Smooth muscle cell of the brain vasculature (primary cell): ENCODE data around the gene PUS1.
"Not testable (repeated sequence)": the region's sequence is repeated elsewhere in the genome, so short reads cannot be mapped to it uniquely, and the experiment has no call there.

Experiments
- DNase-seq: peaks from one replicate; pipeline ENCODE4 v3.0.0-alpha.2; 2012; ENCODE audit warnings: low read depth, low spot score

PUS1 gene

DNA sequence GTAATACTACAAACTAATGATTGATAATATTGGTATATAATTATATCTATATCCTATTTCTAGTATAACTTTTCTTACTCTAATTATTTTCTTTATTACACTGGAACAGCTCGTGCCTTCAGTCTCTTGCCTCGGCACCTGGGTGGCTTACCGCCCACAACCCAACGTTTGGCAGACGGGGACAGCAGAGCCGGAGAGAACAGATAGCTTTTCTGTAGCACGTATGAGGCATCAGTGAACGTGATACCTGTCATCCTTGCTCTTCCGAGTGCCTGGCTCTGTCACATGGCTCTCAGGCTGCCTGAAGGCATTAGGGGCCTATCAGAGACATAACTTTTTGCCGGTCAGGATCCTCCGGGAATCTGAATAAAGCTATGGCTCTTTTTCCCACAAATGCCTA is 5.5 kb downstream of the PUS1 start:
- DNase-seq = no peak

DNA sequence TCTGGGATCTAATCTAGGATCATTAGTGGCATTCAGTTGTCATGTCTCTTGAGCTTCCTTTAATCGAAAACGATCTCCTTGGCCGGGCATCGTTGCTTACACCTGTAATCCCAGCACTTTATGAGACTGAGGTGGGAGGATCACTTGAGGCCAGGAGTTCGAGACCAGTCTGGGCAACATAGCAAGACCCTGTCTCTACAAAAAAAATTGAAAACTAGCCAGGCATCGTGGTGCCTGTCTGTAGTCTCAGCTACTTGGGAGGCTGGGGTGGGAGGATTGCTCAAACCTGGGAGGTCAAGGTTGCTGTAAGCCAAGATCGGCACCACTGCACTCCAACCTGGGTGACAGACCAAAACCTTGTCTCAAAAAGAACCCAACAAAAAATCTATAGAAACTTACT is 9.0 kb downstream of the PUS1 start:
- DNase-seq = no peak

DNA sequence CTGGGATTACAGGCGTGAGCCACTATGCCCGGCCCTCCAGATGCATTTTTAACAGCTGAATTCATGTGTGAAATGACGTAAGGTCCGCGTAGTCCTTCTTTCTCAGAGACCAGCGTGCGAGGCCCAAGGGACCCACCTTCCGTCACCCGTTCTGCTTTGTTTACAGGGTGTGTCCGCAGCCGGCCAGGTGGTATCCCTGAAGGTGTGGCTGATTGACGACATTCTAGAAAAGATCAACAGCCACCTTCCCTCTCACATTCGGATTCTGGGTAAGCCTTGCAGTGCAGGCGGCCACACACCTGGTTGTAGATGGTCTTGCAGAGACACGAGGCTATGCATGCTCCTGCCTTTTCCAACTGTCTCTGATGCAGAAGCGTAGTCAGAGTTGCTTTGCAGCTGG is 9.9 kb downstream of the PUS1 start:
- no peak for DNase-seq

DNA sequence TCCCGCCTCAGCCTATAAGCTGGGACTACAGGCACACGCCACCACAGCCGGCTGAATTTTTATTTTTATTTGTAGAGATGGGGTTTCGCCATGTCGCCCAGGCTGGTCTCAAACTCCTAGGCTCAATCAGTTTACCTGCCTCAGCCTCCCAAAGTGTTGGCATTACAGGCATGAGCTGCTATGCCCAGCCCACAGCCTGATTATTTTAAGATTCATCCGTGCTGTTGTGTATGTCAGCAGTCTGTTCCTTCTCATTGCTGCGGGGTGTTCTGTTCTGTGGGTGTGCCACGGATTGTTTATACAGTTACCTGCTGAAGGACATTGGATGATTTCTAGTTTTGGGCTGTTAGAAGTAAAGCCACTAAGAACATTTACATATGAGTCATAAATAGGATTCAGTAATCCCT is 11.1 kb downstream of the PUS1 start:
- DNase-seq = no peak

DNA sequence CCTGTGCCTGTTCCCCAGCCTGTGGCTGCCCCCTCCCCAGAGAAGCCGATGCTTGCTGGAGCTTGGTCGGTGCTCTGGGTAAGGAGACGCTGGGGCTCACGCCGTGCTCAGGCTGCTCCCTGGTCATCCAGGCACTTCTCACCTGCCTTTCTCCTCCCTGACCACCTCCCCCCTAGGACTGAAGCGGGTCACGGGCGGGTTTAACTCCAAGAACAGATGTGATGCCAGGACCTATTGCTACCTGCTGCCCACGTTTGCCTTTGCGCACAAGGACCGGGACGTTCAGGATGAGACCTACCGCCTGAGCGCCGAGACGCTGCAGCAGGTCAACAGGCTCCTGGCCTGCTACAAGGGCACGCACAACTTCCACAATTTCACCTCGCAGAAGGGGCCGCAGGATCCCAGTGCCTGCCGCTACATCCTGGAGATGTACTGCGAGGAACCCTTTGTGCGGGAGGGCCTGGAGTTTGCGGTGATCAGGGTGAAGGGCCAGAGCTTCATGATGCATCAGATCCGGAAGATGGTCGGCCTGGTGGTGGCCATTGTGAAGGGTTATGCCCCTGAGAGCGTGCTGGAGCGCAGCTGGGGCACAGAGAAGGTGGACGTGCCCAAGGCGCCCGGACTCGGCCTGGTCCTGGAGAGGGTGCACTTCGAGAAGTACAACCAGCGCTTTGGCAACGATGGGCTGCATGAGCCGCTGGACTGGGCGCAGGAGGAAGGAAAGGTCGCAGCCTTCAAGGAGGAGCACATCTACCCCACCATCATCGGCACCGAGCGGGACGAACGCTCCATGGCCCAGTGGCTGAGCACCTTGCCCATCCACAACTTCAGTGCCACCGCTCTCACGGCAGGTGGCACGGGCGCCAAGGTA is 12.3 kb downstream of the PUS1 start:
- DNase-seq = no peak

DNA sequence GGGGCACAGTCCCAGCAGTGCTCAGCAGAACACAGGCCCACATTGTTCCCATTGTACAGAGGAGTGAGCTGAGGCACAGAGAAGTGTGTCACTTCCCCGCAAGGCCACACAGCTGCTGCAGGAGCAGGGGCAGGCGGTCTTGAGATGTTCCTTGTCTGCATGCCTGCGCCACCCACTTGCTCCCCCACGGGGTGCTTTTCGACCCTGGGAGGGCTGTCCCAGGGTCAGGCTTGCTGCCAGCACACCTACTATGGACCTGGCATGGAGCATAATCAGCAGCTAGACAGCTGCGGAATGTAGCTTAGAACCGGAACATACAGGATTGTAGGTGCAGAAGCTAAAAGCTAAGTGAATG is 12.9 kb downstream of the PUS1 start:
- DNase-seq = no peak

DNA sequence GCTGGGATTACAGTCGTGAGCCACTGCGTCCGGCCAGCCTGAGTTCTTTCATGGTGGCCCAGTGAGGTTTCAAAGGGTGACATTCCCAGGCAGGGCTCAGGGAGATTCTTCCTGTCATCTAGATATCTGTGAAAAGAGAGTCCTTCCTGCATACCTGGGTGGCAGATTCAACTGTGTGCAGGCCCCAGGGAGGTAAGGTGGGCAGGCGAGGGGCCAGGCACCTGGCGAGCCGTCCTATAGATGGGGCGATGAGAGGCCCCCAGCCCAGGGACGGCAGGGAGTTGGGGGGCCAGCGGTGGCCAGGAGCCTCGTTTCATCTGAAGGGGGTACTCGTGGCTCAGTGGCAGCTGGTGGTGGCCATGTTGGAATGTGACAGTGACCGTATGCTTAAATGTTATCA is 13.6 kb downstream of the PUS1 start:
- DNase-seq = no peak

DNA sequence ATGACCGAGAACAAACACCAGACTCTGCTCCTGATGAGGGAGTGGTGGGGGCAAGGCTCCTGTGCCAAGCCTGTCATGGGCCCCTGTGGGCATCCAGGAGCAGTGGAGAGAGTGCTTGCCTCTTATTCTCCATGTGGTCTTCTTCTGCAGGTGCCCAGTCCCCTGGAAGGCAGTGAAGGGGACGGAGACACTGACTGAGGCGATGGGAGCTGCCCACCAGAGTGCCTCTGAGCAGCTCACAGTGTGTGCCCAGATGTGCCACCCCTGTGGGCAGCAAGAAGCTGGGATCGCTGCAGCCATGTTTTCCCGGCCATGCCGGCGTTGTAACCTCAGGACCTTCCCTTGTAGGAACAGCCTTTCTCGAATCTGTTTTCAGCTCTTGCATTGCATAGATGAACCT is 14.3 kb downstream of the PUS1 start:
- DNase-seq = no peak

DNA sequence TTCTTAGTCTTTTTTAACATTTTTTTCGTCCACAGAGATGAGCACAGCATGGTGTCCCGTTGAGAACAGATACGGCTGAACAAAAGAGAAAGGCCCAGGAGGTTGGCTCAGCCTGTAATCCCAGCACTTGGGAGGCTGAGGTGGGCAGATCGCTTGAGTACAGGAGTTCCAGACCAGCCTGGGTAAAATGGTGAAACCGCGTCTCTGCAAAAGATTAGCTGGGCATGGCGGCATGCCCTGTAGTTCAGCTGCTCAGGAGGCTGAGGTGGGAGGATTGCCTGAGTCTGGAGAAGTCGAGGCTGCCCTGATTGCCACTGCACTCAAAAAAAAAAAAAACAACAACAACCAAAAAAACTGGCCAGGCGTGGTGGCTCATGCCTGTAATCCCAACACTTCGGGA is 14.8 kb downstream of the PUS1 start:
- DNase-seq = no peak

DNA sequence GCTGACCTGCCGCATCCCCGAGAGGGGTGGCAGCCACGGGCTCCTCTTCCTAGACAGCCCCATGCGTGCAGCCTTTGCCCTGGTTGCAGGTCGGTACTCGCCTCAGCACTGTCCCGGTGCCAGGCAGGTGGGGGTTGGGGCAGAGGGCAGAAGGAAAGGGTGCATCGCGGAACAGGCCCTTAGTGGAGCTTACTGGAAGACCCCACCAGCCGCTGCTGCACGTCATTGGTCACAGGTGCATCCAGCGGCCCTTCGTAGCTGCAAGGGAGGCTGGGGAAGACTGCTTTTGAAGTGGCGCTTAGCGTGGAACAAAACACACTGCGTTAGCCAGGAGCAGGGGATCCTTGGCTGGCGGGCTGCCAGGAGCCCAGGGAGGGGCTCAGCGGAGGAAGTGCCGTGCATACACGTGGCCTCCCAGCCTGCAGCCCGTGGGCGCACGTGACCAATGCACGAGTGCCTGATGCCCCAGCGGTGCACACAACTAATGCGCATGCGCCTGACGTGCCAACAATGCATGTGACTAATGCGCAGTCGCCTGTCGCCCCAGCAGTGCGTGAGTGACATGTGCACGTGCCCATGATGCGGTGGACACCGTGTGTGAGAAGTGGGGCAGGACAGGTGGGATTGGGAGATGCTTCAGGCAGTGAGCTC is 15.7 kb downstream of the PUS1 start:
- no peak for DNase-seq

DNA sequence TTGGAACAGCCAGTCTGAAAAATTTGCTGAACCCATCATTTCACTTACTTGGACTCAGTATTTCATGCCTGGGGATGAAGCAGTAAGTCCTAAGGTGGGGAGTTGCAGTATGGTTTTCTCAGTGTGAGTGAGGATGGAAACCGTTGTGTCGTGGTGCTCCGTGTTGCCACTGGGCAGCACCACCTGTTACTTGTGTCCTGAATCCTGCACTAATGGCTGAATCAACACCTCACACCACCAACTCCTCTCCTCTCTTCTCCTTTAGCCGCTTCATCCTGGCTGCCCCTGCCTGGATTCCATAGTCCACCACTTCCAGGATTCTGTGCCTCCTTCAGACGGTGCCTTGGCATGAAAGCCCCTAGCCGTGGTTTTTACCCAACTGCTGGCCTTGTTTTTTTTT is 17.7 kb downstream of the PUS1 start:
- DNase-seq = no peak

DNA sequence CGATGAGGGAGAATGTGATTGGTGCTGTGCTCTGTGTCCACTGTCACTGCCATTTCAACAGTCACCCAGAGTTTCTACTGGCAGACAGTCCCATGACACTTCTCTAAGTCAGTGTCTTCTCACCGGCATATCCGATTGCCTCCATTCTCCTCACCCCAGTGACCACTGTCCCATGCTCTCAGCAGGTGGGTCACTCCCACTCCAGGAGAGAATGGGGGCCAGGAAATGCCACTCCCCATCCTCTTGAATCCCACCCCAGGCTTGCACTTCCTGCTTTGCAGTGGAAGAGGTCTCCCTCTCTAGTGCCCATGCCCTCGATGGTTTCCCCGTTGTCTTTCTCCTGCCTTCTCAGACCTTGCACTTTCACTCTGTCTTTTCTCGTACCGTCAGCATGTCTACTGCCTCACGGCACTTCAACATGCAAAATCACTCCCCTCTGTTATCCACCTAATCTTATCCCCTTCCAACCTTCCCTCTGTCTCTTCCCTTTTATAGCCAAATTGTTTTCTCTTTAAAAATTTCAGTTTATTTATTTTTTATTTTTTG is 18.5 kb downstream of the PUS1 start:
- DNase-seq = no peak

DNA sequence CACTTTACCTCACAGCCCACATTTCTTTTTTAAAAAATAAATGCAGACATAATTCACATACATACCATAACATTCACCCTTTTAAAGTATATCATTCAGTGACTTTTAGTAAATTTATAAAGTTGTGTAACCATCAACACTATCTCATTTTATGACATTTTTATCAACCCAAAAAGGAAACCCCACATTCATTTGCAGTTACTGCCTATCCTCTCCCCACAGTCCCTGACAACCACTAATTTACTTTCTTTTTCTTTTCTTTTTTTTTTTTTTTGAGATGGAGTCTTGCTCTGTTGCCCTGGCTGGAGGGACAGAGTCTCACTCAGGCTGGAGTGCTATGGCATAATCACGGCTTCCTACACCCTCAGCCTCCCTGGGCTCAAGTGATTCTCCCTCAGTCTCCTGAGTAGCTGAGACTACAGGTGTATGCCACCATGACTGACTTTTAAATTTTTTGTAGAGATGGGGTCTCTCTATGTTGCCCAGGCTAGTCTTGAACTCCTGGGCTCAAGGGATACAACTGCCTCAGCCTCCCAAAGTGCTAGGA is 19.2 kb downstream of the PUS1 start:
- DNase-seq = no peak

DNA sequence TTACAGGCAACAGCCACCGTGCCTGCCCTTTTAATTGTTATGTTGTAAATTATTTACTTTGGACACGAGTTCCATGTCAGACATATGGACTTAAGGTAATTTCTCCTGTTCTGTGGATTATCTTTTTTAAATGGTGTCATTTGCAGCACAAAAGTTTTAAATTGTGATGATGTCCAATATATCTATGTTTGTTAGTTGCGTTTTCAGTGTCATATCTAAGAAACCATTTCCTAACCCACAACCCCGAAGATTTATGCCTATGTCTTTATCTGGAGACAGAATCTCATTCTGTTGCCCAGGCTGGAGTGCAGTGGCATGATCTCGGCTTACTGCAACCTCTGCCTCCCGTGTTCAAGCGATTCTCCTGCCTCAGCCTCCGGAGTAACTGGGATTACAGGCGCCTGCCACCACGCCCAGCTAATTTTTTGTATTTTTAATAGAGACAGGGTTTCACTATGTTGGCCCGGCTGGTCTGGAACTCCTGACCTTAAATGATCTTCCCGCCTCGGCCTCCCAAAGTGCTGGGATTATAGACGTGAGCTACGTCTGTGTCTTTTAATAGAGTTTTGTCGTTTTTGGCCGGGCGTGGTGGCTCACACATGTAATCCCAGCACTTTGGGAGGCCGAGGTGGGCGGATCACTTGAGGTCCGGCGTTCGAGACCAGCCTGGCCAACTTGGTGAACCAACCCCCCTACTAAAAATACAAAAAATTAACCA is 19.8 kb downstream of the PUS1 start:
- not testable (repeated sequence) for DNase-seq

DNA sequence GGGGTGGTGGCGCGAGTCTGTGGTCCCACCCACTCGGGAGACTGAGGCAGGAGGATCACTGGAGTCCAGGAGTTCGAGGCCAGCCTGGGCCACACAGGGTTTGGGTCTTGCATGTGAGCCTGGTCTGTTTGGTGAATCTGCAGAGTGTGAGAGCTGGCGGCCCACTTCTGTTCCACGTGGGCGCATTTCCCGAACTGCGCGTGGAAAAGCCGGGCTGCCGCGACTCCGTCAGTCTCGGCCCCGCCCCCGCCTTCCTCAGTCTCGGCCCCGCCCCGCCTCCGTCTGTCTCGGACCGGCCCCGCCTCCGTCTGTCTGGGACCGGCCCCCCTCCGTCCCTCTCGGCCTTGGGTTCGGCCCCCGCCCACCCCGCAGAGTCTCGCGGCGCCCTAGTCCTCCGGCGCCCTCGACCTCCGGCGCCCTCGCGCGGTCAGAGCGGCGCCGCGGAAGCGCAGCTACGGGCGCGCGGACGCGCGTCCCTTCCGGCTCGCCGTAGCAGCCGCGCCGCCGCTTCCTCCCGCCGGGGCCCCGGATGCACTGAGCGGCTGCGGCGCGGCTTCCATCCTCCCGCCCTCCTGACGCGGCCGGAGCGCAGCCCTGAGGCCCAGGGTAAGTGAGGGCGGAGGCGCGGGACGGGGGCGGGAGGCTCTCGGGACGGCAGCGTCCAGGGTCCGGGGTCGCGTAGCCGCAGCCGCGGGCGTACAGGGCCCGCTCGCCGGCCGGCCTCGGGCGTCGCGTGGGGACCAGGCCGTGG is 20.5 kb downstream of the PUS1 start, which contains the start of gene EP400:
TSS of gene EP400 (plus strand) at position 512 of the 751 bp plus-strand sequence. CDS start 10,678 bp downstream, outside the sequence.
- DNase-seq = peak; percentile 78

DNA sequence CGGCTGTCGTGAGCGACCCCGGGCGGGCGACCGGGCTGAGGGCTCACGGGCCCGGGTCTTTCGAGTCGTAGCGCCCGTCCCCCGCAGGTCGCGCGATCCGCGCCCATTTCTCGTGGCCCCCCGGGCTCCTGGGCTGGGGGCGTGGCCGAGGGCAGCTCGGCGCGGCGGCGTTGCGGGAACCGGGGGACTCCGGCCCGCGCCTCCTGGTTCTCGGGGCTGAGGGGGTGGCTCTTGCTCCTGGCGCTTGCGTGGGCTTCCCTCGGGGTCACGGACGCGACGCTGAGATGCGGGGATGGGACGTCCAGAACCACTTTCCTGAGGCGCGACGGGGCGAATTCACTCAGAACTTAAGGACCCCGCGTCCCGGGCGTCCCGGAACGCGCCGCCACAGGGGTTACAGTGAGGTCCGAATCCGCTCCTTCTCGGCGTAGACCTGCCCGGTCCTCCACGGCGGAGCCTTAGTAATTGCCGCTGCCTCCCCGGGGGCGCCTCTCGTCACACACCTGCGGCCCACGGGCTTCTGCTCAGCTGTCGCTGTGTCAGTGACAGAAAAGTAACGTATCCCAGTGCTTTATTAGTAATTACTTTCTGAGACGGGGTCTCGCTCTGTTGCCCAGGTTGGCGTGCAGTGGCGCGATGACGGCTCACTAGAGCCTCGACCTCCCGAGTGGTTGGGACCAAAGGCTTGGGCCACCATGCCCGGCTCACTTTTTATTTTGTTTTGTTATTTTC is 21.3 kb downstream of the PUS1 start:
- no peak for DNase-seq

DNA sequence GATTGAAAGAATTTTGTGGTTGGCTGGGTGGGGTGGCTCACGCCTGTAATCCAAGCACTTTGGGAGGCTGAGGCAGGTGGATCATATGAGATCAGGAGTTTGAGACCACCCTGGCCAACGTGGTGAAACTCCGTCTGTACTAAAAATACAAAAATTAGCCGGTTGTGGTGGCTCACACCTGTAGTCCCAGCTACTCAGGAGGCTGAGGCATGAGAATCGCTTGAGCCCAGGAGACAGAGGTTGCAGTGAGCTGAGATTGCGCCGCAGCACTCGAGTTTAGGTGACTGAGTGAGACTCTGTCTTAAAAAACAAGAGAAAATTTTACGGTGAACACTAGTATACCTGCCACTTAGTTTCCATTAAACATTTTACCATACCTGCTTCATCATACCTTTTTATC is 24.7 kb downstream of the PUS1 start:
- not testable (repeated sequence) for DNase-seq

DNA sequence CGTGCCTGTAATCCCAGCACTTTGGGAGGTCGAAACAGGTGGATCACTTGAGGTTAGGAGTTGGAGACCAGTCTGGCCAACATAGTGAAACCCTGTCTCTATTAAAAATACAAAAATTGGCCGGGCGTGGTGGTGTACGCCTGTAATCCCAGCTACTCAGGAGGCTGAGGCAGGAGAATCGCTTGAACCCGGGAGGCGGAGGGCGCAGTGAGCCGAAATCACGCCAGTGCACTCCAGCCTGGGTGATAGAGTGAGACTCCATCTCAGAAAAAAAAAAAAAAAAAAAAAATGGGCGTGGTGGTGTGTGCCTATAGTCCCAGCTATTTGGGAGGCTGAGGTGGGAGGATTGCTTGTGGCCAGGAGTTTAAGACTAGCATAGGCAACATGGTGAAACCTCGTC is 25.4 kb downstream of the PUS1 start:
- DNase-seq = not testable (repeated sequence)

DNA sequence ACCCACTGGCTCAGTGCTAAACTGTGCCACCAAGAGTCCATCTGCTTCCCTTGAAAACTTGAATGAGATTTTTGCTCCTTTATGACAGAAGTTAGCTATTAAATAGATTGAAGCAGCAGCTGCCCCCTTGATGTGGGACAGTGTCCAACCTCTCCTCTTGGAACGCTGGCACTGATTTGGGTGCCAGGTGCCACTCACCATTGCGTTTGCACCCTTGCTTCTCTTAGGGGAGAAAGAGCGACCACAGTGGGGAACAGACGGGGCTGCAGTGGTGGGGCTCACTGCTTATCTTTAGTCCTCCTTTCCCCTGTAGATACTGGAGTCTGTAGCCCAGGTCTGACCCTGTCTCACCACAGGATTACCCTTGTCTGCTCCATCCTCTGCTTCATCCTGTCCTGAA is 30.0 kb downstream of the PUS1 start:
- no peak for DNase-seq
